ENCODE measurements around the gene NRF1.
"Not testable (repeated sequence)": the region's sequence is repeated elsewhere in the genome, so short reads cannot be mapped to it uniquely, and the experiment has no call there.

NRF1 gene

GRCh38 chr7:129576138-129576537, 35.4 kb upstream of the NRF1 start:
- Histone ChIP-seq H4K20me1 (no peaks in the 10 kb centered on the region), H3K9me3 (peaks cover 39% of the 10 kb centered on the region), H3K4me2 (no peak overlapping the region), H3K27me3 (no peaks in the 10 kb centered on the region), H3K27ac (no peak overlapping the region), H3K9ac (no peak overlapping the region), H3K4me3 (no peak overlapping the region), H3K36me3 (no peaks in the 10 kb centered on the region), H3K4me1 (no peaks in the 10 kb centered on the region)
- no peak for TF ChIP-seq Cebpa-rat (IDR thresholded peaks at IDR 0.05)

- Histone ChIP-seq H3K36me3 (no peaks in the 10 kb centered on the region), H3K4me2 (no peak overlapping the region), H3K9me3 (peaks cover 42% of the 10 kb centered on the region), H4K20me1 (no peaks in the 10 kb centered on the region), H3K4me3 (no peak overlapping the region), H3K27ac (no peak overlapping the region), H3K4me1 (no peaks in the 10 kb centered on the region), H3K27me3 (no peaks in the 10 kb centered on the region), H3K9ac (no peak overlapping the region)
- TF ChIP-seq Cebpa-rat (IDR thresholded peaks at IDR 0.05) = no peak
Observed at GRCh38 chr7:129578829-129579228, 32.7 kb upstream of the NRF1 start.

GRCh38 chr7:129586179-129586578, 25.3 kb upstream of the NRF1 start:
- not testable (repeated sequence) for H3K4me3 ChIP-seq, H3K9ac ChIP-seq, H3K4me2 ChIP-seq, H3K27ac ChIP-seq, H3K4me1 ChIP-seq, H3K36me3 ChIP-seq, H4K20me1 ChIP-seq, H3K27me3 ChIP-seq
- H3K9me3 ChIP-seq = peaks cover 64% of the 10 kb centered on the region

GRCh38 chr7:129588268-129588667, 23.3 kb upstream of the NRF1 start:
- no peak overlapping the region for H3K4me3 ChIP-seq
- H3K27ac ChIP-seq = no peak overlapping the region
- no peaks in the 10 kb centered on the region for H3K36me3 ChIP-seq
- no peaks in the 10 kb centered on the region for H3K27me3 ChIP-seq
- H3K9me3 ChIP-seq = peaks cover 70% of the 10 kb centered on the region
- no peaks in the 10 kb centered on the region for H4K20me1 ChIP-seq
- H3K4me2 ChIP-seq = no peak overlapping the region
- H3K4me1 ChIP-seq = 0 out of 2 replicates have a peak, but pooled peaks cover 7% of the 10 kb centered on the region
- no peak for TF ChIP-seq Cebpa-rat (IDR thresholded peaks at IDR 0.05)
- H3K9ac ChIP-seq = no peak overlapping the region

DNA sequence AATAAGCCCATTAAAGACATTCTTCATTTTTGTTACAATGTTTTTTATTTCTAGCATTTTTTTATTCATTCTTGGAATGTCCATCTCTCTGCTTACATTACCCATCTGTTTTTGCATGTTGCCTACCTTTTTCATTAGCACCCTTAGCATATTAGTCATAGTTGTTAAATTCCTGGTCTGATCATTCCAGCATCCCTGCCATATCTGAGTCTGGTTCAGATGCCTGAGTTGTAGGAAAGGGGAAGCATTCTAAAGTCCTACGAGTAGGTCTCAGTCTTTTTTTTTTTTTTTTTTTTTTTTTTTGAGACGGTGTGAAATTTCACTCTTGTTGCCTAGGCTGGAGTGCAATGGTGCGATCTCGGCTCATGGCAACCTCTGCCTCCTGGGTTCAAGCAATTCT, 19.7 kb upstream of the NRF1 start:
- Histone ChIP-seq H4K20me1 (no peaks in the 10 kb centered on the region), H3K27ac (no peak overlapping the region), H3K9me3 (peaks cover 37% of the 10 kb centered on the region), H3K4me1 (0 out of 2 replicates have a peak, but pooled peaks cover 11% of the 10 kb centered on the region), H3K4me3 (no peak overlapping the region), H3K36me3 (no peaks in the 10 kb centered on the region), H3K4me2 (no peak overlapping the region), H3K9ac (no peak overlapping the region), H3K27me3 (no peaks in the 10 kb centered on the region)
- TF ChIP-seq Cebpa-rat (IDR thresholded peaks at IDR 0.05) = no peak

DNA sequence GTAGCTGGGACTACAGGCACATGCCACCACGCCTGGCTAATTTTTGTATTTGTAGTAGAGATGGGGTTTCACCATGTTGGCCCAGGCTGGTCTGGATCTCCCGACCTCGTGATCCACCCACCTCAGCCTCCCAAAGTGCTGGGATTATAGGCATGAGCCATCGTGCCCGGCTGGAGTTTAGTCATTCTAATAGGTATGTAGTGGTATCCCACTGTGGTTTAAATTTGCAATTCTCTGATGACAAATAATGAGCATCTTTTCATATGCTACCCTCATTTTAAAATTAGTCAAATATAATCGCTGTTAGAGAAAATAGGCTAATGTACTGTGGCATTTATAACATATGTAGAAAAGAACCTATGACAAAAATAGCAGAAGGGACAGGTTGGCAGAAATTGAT, 15.1 kb upstream of the NRF1 start:
- H3K27me3 ChIP-seq, H3K36me3 ChIP-seq, H3K9me3 ChIP-seq, H3K4me1 ChIP-seq, H3K27ac ChIP-seq, H4K20me1 ChIP-seq, H3K4me3 ChIP-seq, H3K9ac ChIP-seq, H3K4me2 ChIP-seq: not testable (repeated sequence)

DNA sequence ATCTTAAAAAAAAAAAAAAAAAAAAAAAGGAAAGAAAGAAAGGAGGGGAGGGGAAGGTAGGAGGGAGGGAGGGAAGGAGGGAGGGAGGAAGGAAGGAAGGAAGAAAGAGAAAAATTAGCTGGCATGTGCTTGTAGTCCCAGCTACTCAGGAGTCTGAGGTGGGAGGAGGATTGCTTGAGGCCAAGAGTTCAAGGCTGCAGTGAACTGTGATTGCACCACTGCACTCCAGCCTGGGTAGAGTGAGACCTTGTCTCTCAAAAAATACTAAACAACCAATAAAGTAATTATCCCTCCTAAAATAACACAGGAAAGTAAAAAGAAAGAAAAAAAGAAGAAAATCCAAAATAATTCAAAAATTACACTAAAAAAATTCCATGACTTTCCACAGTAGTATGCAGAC, 13.8 kb upstream of the NRF1 start:
- H3K9ac ChIP-seq = no peak overlapping the region
- H3K27me3 ChIP-seq = no peaks in the 10 kb centered on the region
- H3K36me3 ChIP-seq = no peaks in the 10 kb centered on the region
- H3K4me2 ChIP-seq = no peak overlapping the region
- H4K20me1 ChIP-seq = no peaks in the 10 kb centered on the region
- H3K4me1 ChIP-seq = 0 out of 2 replicates have a peak, but pooled peaks cover 4% of the 10 kb centered on the region
- no peak overlapping the region for H3K4me3 ChIP-seq
- no peaks in the 10 kb centered on the region for H3K9me3 ChIP-seq
- no peak for TF ChIP-seq Cebpa-rat (IDR thresholded peaks at IDR 0.05)
- H3K27ac ChIP-seq = no peak overlapping the region

DNA sequence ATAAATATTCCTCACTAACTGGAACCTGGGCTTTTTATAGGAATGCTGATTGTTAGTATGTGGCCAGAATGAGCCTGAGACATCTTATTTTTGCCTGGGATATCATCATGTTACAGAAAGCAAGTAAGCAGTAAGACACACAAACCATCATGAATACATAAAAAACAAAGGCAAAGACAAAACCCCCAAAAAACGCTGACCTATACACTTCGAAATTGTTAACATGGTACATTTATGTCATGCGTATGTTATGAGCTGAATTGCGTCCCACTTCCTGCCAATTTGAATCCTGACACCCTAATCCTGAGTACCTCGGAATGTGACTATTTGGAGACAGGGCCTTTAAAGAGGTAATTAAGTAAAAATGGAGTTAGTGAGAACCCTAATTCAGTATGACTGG, 12.3 kb upstream of the NRF1 start:
- no peak overlapping the region for H3K9ac ChIP-seq
- H3K27ac ChIP-seq = no peak overlapping the region
- TF ChIP-seq Cebpa-rat (IDR thresholded peaks at IDR 0.05) = no peak
- H3K9me3 ChIP-seq = no peaks in the 10 kb centered on the region
- 0 out of 2 replicates have a peak, but pooled peaks cover 4% of the 10 kb centered on the region for H3K4me1 ChIP-seq
- no peak overlapping the region for H3K4me2 ChIP-seq
- H3K36me3 ChIP-seq = no peaks in the 10 kb centered on the region
- no peak overlapping the region for H3K4me3 ChIP-seq
- no peaks in the 10 kb centered on the region for H3K27me3 ChIP-seq
- H4K20me1 ChIP-seq = no peaks in the 10 kb centered on the region

GRCh38 chr7:129603594-129603993, 7.9 kb upstream of the NRF1 start:
- H4K20me1 ChIP-seq, H3K9ac ChIP-seq, H3K9me3 ChIP-seq, H3K4me3 ChIP-seq, H3K27ac ChIP-seq, H3K27me3 ChIP-seq, H3K4me2 ChIP-seq: not testable (repeated sequence)
- Histone ChIP-seq H3K4me1 (peaks cover 21% of the 10 kb centered on the region), H3K36me3 (peaks cover 12% of the 10 kb centered on the region; the same call in 1 of the 2 replicates)

DNA sequence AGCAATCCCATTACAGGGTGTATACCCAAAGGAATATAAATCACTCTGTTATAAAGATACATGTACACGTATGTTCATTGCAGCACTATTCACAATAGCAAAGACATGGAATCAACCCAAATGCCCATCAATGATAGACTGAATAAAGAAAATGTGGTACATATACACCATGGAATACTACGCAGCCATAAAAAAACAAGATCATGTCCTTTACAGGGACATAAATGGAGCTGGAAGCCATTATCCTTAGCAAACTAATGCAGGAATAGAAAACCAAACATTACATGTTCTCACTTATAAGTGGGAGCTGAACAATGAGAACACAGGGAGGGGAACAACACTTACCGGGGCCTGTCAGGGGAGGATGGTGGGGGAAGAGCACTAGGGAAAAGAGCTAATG, 7.5 kb upstream of the NRF1 start:
- H3K27ac ChIP-seq, H4K20me1 ChIP-seq, H3K27me3 ChIP-seq, H3K9me3 ChIP-seq, H3K4me3 ChIP-seq, H3K4me2 ChIP-seq, H3K9ac ChIP-seq: not testable (repeated sequence)
- Histone ChIP-seq H3K4me1 (peaks cover 21% of the 10 kb centered on the region), H3K36me3 (peaks cover 16% of the 10 kb centered on the region)

DNA sequence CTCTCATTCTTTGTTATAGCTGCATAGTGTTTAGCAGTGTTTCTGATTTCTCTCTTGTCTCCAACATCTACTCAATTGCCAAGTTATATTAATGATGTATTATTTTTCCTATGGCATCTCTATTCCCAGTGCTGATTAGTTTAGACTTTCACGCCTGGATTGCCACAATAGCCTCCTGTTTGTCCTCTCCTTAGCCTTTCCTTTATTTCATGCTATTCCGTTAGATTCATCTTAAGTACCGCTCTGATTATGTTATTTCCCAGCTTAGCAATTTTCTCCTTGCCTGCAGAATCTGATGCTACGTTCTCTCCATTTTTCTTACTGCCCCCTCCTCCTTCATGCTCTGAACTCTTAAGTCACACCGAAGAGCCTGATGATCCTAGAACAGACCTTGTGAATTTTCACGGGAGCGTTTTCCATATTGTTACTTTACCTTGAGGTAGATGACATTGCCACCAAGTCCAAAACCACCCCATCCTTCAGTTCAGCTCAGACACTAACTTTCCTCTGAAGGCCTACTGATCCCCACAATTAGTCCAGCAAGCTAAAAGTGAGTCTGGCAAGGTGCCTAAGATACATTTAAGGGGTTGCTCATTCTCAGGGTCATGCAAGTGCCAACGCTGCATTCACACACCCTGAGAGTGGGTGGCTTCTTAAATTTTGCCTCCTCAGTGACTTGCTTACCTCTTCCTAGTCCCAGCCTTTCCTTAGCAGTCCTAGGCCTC, 6.6 kb upstream of the NRF1 start:
- no peak overlapping the region for H3K4me3 ChIP-seq
- no peak overlapping the region for H3K9ac ChIP-seq
- no peak overlapping the region for H3K4me2 ChIP-seq
- H3K4me1 ChIP-seq = peaks cover 27% of the 10 kb centered on the region
- H3K27me3 ChIP-seq = no peaks in the 10 kb centered on the region
- H3K9me3 ChIP-seq = no peaks in the 10 kb centered on the region
- TF ChIP-seq Cebpa-rat (IDR thresholded peaks at IDR 0.05) = no peak
- peaks cover 25% of the 10 kb centered on the region for H3K36me3 ChIP-seq
- H4K20me1 ChIP-seq = no peaks in the 10 kb centered on the region
- H3K27ac ChIP-seq = no peak overlapping the region

Data from BLaER1 (cell line).